Hepatocyte (in vitro differentiated cells): ENCODE measurements around the gene TBRG1. TPM values are rescaled to one million over a fixed set of nuclear protein-coding genes. Genes with fewer than 3 reads are reported as not detected.

Source experiments
- DNase-seq: peaks from one replicate; pipeline ENCODE4 v3.0.0-alpha.2; 2016; ENCODE audit warnings: low spot score
- H2AFZ ChIP-seq: fragments of 200-600 bp; sonication (generic); 2 replicates; pipeline ENCODE4 v1.6.0; 2016; ENCODE audit warnings: antibody characterized with exemption, mild to moderate bottlenecking
- H3K27ac ChIP-seq: fragments of 200-600 bp; sonication (generic); 2 replicates; pipeline ENCODE4 v1.5.1; 2016; ENCODE audit warnings: mild to moderate bottlenecking
- H3K27me3 ChIP-seq: fragments of 200-600 bp; sonication (generic); 2 replicates; pipeline ENCODE4 v1.6.1; 2016
- H3K36me3 ChIP-seq: fragments of 200-600 bp; sonication (generic); replicated peaks from 2 replicates; pipeline ENCODE4 v1.5.1; 2016; ENCODE audit warnings: low read depth; ENCODE audit not compliant: insufficient read depth
- H3K4me1 ChIP-seq: fragments of 200-600 bp; sonication (generic); 2 replicates; pipeline ENCODE4 v1.5.1; 2016; ENCODE audit warnings: mild to moderate bottlenecking, moderate library complexity; ENCODE audit not compliant: insufficient read depth
- H3K4me2 ChIP-seq: fragments of 200-600 bp; sonication (generic); 2 replicates; pipeline ENCODE4 v1.6.0; 2016
- H3K4me3 ChIP-seq: fragments of 200-600 bp; sonication (generic); 2 replicates; pipeline ENCODE4 v1.5.1; 2016; ENCODE audit warnings: mild to moderate bottlenecking
- H3K79me2 ChIP-seq: fragments of 200-600 bp; sonication (generic); 2 replicates; pipeline ENCODE4 v1.6.0; 2017; ENCODE audit warnings: mild to moderate bottlenecking
- H3K9me2 ChIP-seq: fragments of 200-600 bp; sonication (generic); replicated peaks from 2 replicates; pipeline ENCODE4 v1.6.0; 2017; ENCODE audit warnings: mild to moderate bottlenecking; ENCODE audit not compliant: insufficient read depth
- H3K9me3 ChIP-seq: fragments of 200-600 bp; sonication (generic); 2 replicates; pipeline ENCODE4 v1.5.1; 2016; ENCODE audit warnings: low read depth, mild to moderate bottlenecking
- H4K20me1 ChIP-seq: fragments of 200-600 bp; sonication (generic); 2 replicates; pipeline ENCODE4 v1.6.0; 2016; ENCODE audit warnings: mild to moderate bottlenecking; ENCODE audit not compliant: insufficient read depth, poor library complexity, severe bottlenecking
- EZH2 ChIP-seq: fragments of 200-600 bp; sonication (generic); IDR thresholded peaks from 2 replicates; pipeline ENCODE4 v1.6.1; 2016; ENCODE audit warnings: antibody characterized with exemption, mild to moderate bottlenecking, borderline replicate concordance
- EZH2phosphoT487 ChIP-seq: fragments of 200-600 bp; sonication (generic); IDR thresholded peaks from one replicate; pipeline ENCODE4 v1.6.1; 2018; ENCODE audit warnings: antibody characterized with exemption, mild to moderate bottlenecking, low read depth, moderate library complexity; ENCODE audit not compliant: unreplicated experiment, severe bottlenecking
- WGBS: methylation state at CpG from one replicate; pipeline ENCODE4 v1.1.6; 2016; ENCODE audit warnings: low lambda C conversion rate; ENCODE audit errors: missing lambda C conversion rate; 5-methylcytosine and 5-hydroxymethylcytosine counted together
- polyA plus RNA-seq: library from polyadenylated mRNA; unstranded; fragments of >200 nt; fragmentation: Nextera tagmentation; extraction: Ambion mirVana; gene quantifications from 2 replicates; pipeline ENCODE4 v1.2.1, GENCODE V29; 2016
- total RNA-seq: library from RNA; depleted of rRNA; stranded (reverse); fragments of >200 nt; gene quantifications from 2 replicates; pipeline ENCODE4 v1.2.3, GENCODE V29; 2014
- TF ChIP-seq, protein P1 (sequence below): fragments of 200-600 bp; sonication (generic); IDR thresholded peaks from 2 replicates; pipeline ENCODE4 v1.5.1; 2016; ENCODE audit warnings: antibody characterized with exemption, mild to moderate bottlenecking; ENCODE audit not compliant: poor library complexity

Gene TBRG1
- total and polyA plus RNA-seq, 2 experiments from 2014 or later = 34.6 to 35.0 TPM

DNA sequence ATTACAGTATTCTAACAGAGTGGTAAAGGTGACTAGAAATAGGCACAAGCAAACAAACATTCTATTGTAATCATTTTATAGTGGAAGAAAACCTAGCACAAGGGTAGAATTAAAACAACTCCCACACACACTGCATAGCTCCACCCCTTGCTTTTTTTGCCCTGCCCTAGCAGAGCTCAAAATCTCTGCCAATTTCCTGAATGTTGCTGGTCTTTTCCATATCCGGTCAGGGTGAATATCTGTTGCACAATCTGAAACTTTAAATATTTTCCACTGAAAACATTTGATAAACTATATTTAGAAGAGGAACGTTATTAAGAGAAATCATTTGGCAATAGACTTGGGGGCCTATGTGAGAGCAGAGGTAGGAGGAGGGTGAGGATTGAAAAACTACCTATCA is 53.7 kb downstream of the TBRG1 start:
- Histone ChIP-seq H3K79me2 (no peaks in the 10 kb centered on the region), H2AFZ (no peak overlapping the region), H3K36me3 (no peaks in the 10 kb centered on the region), H3K27me3 (no peaks in the 10 kb centered on the region), H4K20me1 (no peaks in the 10 kb centered on the region), H3K9me2 (no peaks in the 10 kb centered on the region), H3K9me3 (no peaks in the 10 kb centered on the region), H3K27ac (no peak overlapping the region), H3K4me2 (no peak overlapping the region), H3K4me1 (peaks cover 6% of the 10 kb centered on the region), H3K4me3 (no peak overlapping the region)
- 84% methylated on average over 2 of the region's 2 CpGs for WGBS
- no peak for DNase-seq
- no peak for TF ChIP-seq EZH2
- TF ChIP-seq, protein P1, sequence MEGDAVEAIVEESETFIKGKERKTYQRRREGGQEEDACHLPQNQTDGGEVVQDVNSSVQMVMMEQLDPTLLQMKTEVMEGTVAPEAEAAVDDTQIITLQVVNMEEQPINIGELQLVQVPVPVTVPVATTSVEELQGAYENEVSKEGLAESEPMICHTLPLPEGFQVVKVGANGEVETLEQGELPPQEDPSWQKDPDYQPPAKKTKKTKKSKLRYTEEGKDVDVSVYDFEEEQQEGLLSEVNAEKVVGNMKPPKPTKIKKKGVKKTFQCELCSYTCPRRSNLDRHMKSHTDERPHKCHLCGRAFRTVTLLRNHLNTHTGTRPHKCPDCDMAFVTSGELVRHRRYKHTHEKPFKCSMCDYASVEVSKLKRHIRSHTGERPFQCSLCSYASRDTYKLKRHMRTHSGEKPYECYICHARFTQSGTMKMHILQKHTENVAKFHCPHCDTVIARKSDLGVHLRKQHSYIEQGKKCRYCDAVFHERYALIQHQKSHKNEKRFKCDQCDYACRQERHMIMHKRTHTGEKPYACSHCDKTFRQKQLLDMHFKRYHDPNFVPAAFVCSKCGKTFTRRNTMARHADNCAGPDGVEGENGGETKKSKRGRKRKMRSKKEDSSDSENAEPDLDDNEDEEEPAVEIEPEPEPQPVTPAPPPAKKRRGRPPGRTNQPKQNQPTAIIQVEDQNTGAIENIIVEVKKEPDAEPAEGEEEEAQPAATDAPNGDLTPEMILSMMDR = no peak
- TF ChIP-seq EZH2phosphoT487 = no peak

DNA sequence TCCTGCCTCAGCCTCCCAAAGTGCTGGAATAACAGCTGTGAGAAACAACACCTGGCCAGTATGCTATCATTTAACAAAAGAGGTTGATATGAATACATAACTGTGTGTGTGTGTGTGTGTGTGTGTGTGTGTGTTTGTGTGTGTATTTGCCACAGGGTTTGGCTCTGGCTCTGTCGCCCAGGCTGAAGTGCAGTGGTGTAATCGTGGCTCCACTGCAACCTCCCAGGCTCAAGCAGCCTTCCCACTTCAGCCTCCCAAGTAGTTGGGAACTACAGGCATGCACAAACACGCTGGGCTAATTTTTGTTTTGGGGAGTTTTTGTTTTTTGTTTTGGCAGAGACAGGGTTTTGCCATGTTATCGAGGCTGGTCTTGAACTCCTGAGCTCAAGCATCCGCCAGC is 55.8 kb downstream of the TBRG1 start:
- Histone ChIP-seq H2AFZ (no peak overlapping the region), H3K9me3 (peaks cover 6% of the 10 kb centered on the region), H4K20me1 (no peaks in the 10 kb centered on the region), H3K79me2 (no peaks in the 10 kb centered on the region), H3K36me3 (no peaks in the 10 kb centered on the region), H3K4me3 (no peak overlapping the region), H3K27me3 (no peaks in the 10 kb centered on the region), H3K4me1 (peaks cover 6% of the 10 kb centered on the region), H3K9me2 (no peaks in the 10 kb centered on the region), H3K27ac (no peak overlapping the region), H3K4me2 (no peak overlapping the region)
- TF ChIP-seq EZH2phosphoT487 = no peak
- TF ChIP-seq EZH2 = no peak
- TF ChIP-seq, protein P1 = no peak
- WGBS = 92% methylated on average over 5 of the region's 5 CpGs
- DNase-seq = no peak

DNA sequence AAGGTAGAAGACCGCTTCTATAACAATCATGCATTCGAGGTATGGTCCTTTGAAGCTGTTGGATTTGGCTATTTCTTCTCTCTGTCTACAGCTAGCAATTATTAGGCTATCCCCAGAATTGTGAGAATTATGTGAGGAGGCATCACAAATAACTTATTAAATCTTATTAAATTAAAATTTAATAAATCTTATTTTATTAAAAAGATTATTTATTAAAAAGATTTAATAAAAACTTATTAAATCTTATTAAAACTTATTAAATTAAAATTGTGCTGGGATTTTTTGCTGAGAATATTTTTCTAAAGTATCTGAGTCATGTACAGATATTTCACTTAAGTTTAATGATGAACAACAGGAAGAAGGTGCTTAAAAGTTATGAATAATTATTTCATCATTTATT is 58.8 kb downstream of the TBRG1 start:
- Histone ChIP-seq H4K20me1 (no peaks in the 10 kb centered on the region), H3K27ac (no peak overlapping the region), H2AFZ (no peak overlapping the region), H3K9me3 (peaks cover 6% of the 10 kb centered on the region), H3K36me3 (no peaks in the 10 kb centered on the region), H3K79me2 (no peaks in the 10 kb centered on the region), H3K27me3 (no peaks in the 10 kb centered on the region), H3K9me2 (no peaks in the 10 kb centered on the region), H3K4me2 (no peak overlapping the region), H3K4me1 (no peaks in the 10 kb centered on the region), H3K4me3 (no peak overlapping the region)
- WGBS = 96% methylated on average over 2 of the region's 2 CpGs
- TF ChIP-seq EZH2 = no peak
- TF ChIP-seq, protein P1 = no peak
- no peak for TF ChIP-seq EZH2phosphoT487
- no peak for DNase-seq

DNA sequence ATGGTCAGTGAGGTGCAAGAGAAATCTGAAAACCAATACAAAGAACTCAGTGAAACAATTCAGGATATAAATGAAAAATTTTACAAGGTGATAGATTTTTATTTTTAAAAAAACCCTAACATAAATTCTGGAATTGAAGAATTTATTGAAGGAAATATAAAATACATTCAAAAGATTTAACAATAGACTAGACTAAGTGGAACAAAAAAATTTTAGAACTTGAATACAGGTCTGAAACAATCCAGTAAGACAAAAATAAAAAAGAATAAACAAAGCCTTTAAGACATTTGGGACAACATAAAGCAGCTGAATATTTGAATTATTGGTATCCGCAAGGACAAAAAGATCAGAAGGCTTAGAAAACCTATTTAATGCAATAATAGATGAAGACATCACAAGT is 59.8 kb downstream of the TBRG1 start:
- no peaks in the 10 kb centered on the region for H3K27me3 ChIP-seq
- H3K27ac ChIP-seq = no peak overlapping the region
- no peaks in the 10 kb centered on the region for H3K4me1 ChIP-seq
- H3K9me3 ChIP-seq = peaks cover 6% of the 10 kb centered on the region
- H3K36me3 ChIP-seq = no peaks in the 10 kb centered on the region
- TF ChIP-seq, protein P1 = no peak
- no peak for TF ChIP-seq EZH2phosphoT487
- no peaks in the 10 kb centered on the region for H3K9me2 ChIP-seq
- H3K79me2 ChIP-seq = no peaks in the 10 kb centered on the region
- DNase-seq = no peak
- WGBS = 100% methylated on average over 1 of the region's 1 CpG
- H2AFZ ChIP-seq = no peak overlapping the region
- no peak overlapping the region for H3K4me3 ChIP-seq
- no peaks in the 10 kb centered on the region for H4K20me1 ChIP-seq
- no peak overlapping the region for H3K4me2 ChIP-seq
